AG09319 (cell line): ENCODE measurements around the gene RPH3AL.
"Not testable (repeated sequence)": the region's sequence is repeated elsewhere in the genome, so short reads cannot be mapped to it uniquely, and the experiment has no call there.

Experiments
- DNase-seq: peaks from one replicate; pipeline ENCODE4 v3.0.0-alpha.2; 2010; ENCODE audit warnings: low read depth; ENCODE audit errors: extremely low read depth
- CTCF ChIP-seq: IDR thresholded peaks from 2 replicates; pipeline ENCODE4 v1.5.1; 2011; ENCODE audit warnings: low read depth, mild to moderate bottlenecking, inconsistent platforms, low read length, moderate library complexity

RPH3AL gene

GRCh38 chr17:320139-320538 lies 32.5 kb downstream of the RPH3AL start:
- no peak for DNase-seq
- no peak for TF ChIP-seq CTCF

GRCh38 chr17:319266-319665 lies 33.3 kb downstream of the RPH3AL start:
- DNase-seq = no peak
- no peak for TF ChIP-seq CTCF

GRCh38 chr17:317070-317469 lies 35.5 kb downstream of the RPH3AL start:
- not testable (repeated sequence) for DNase-seq

GRCh38 chr17:315399-315798 lies 37.2 kb downstream of the RPH3AL start:
- not testable (repeated sequence) for DNase-seq

- DNase-seq = not testable (repeated sequence)
These were observed 38.0 kb downstream of the RPH3AL start for GRCh38 chr17:314614-314944.

- no peak for TF ChIP-seq CTCF
- DNase-seq = no peak
These were observed 38.5 kb downstream of the RPH3AL start for GRCh38 chr17:313911-314613.

GRCh38 chr17:313231-313630 lies 39.4 kb downstream of the RPH3AL start:
- TF ChIP-seq CTCF = no peak
- no peak for DNase-seq

- TF ChIP-seq CTCF = no peak
- DNase-seq = no peak
These were observed 40.0 kb downstream of the RPH3AL start for GRCh38 chr17:312476-313148.

- no peak for TF ChIP-seq CTCF
- DNase-seq = no peak
These were observed 41.4 kb downstream of the RPH3AL start for GRCh38 chr17:311119-311782.
